HepG2 (cell line): Measurements from ENCODE around the gene BAG3. TPM values are rescaled to one million over a fixed set of nuclear protein-coding genes. Genes with fewer than 3 reads are reported as not detected.

ENCODE experiments used
- CENPT ChIP-seq: sonication (generic); formaldehyde crosslinking; IDR thresholded peaks from 2 replicates; pipeline ENCODE4 v1.8.0; 2022; ENCODE audit warnings: low read depth, mild to moderate bottlenecking, moderate library complexity, missing genetic modification reagents
- CTCF ChIP-seq: sonication (generic); formaldehyde crosslinking; IDR thresholded peaks from 2 replicates; pipeline ENCODE4 v1.5.0; 2020; ENCODE audit warnings: mild to moderate bottlenecking, missing genetic modification reagents, moderate library complexity
- GABPA ChIP-seq, 2 experiments: IDR thresholded peaks; 2 replicates each; pipeline ENCODE4 v1.6.1; 2011 to 2016; ENCODE audit warnings: low read depth in 2 of 2, low read length in 1 of 2, missing biosample characterization in 1 of 2, missing genetic modification characterization in 1 of 2
- HNF1B ChIP-seq: sonication (generic); formaldehyde crosslinking; IDR thresholded peaks from 2 replicates; pipeline ENCODE4 v1.5.1; 2020; ENCODE audit warnings: mild to moderate bottlenecking, moderate library complexity, missing genetic modification reagents
- IRF2 ChIP-seq: IDR thresholded peaks from 2 replicates; pipeline ENCODE4 v1.6.1; 2018; ENCODE audit warnings: missing genetic modification reagents, missing compliant biosample characterization
- MBNL3 ChIP-seq: fragments of 250-450 bp; sonication (Bioruptor Pico); conservative IDR thresholded peaks from 2 replicates; pipeline ENCODE4 v1.8.0; 2022; ENCODE audit warnings: mild to moderate bottlenecking, inconsistent platforms
- MLX ChIP-seq: IDR thresholded peaks from 2 replicates; pipeline ENCODE4 v1.6.1; 2016
- PAF1 ChIP-seq: IDR thresholded peaks from 2 replicates; pipeline ENCODE4 v1.6.1; 2016; ENCODE audit warnings: missing genetic modification reagents, missing compliant biosample characterization
- POGZ ChIP-seq: sonication (generic); formaldehyde crosslinking; IDR thresholded peaks from 2 replicates; pipeline ENCODE4 v1.4.0; 2020; ENCODE audit warnings: mild to moderate bottlenecking, missing genetic modification reagents
- RXRB ChIP-seq: IDR thresholded peaks from 2 replicates; pipeline ENCODE4 v1.6.1; 2016; ENCODE audit warnings: borderline replicate concordance, missing genetic modification reagents, missing compliant biosample characterization
- TFE3 ChIP-seq: IDR thresholded peaks from 2 replicates; pipeline ENCODE4 v1.6.1; 2016
- TRAFD1 ChIP-seq: sonication (generic); formaldehyde crosslinking; IDR thresholded peaks from 2 replicates; pipeline ENCODE4 v1.5.1; 2020; ENCODE audit warnings: missing genetic modification reagents, mild to moderate bottlenecking, borderline replicate concordance
- ZBTB1 ChIP-seq: sonication (generic); formaldehyde crosslinking; IDR thresholded peaks from 2 replicates; pipeline ENCODE4 v1.4.0; 2020; ENCODE audit warnings: missing genetic modification reagents, borderline replicate concordance
- ZFY ChIP-seq: sonication (generic); formaldehyde crosslinking; IDR thresholded peaks from 2 replicates; pipeline ENCODE4 v1.4.0; 2020; ENCODE audit warnings: missing genetic modification reagents
- ZMYM4 ChIP-seq: sonication (generic); formaldehyde crosslinking; IDR thresholded peaks from 2 replicates; pipeline ENCODE4 v1.8.1; 2023; ENCODE audit warnings: mild to moderate bottlenecking, missing genetic modification reagents
- ZNF292 ChIP-seq: sonication (generic); formaldehyde crosslinking; IDR thresholded peaks from 2 replicates; pipeline ENCODE4 v1.8.1; 2022; ENCODE audit warnings: mild to moderate bottlenecking, low read depth, missing genetic modification reagents, borderline replicate concordance
- ZNF33B ChIP-seq: sonication (generic); formaldehyde crosslinking; IDR thresholded peaks from 2 replicates; pipeline ENCODE4 v1.5.1; 2020; ENCODE audit warnings: mild to moderate bottlenecking, missing genetic modification reagents
- ZNF510 ChIP-seq: sonication (generic); formaldehyde crosslinking; IDR thresholded peaks from 2 replicates; pipeline ENCODE4 v1.4.0; 2020; ENCODE audit warnings: low read depth, mild to moderate bottlenecking, missing genetic modification reagents
- ZNF574 ChIP-seq: sonication (generic); formaldehyde crosslinking; IDR thresholded peaks from 2 replicates; pipeline ENCODE4 v1.4.0; 2020; ENCODE audit warnings: missing genetic modification reagents
- ZNF615 ChIP-seq: sonication (generic); formaldehyde crosslinking; IDR thresholded peaks from 2 replicates; pipeline ENCODE4 v1.5.0; 2020; ENCODE audit warnings: mild to moderate bottlenecking, missing genetic modification reagents, borderline replicate concordance
- polyA plus RNA-seq, 8 experiments: library from polyadenylated mRNA; depleted of rRNA in 3 of 8; stranded (reverse) in 7 of 8; unstranded in 1 of 8; fragments of >200 nt; fragmentation: Illumina TruSeq in 4 of 8; extraction: Trizol in 4 of 8; gene quantifications; 2 replicates each; pipeline versions ENCODE4 v1.2.1 to v1.2.3, GENCODE V29; 2011 to 2016; ENCODE audit warnings: low read depth in 4 of 8, missing spikeins in 1 of 8, mixed read lengths in 1 of 8; ENCODE audit not compliant: insufficient read depth in 1 of 8
- total RNA-seq, 5 experiments: library from RNA; depleted of rRNA; stranded (reverse); fragments of >200 nt; fragmentation: Illumina TruSeq; extraction: Trizol; gene quantifications; 2 replicates each; pipeline ENCODE4 v1.2.3, GENCODE V29; 2016; ENCODE audit warnings: low read depth in 1 of 5

Gene BAG3
- total and polyA plus RNA-seq, 2 of the 13 experiments (the other 11 are each of a cell fraction or from before 2014, with no cell fraction given): 2.9 to 6.7 TPM

- TF ChIP-seq TFE3 (CRISPR knock-in tag): 0 out of 2 replicates have a peak, but pooled peaks have one; percentile 15
- peak; percentile 36; the same call in 1 of the 2 replicates for TF ChIP-seq MLX (CRISPR knock-in tag)
- TF ChIP-seq CTCF (CRISPR knock-in tag): peak; percentile 30
- no peak for TF ChIP-seq ZNF574
- peak; percentile 96 for TF ChIP-seq ZFY (CRISPR knock-in tag)
- TF ChIP-seq IRF2: no peak; the same call in 1 of the 2 replicates
- TF ChIP-seq RXRB (CRISPR knock-in tag): peak; percentile 54; the same call in 1 of the 2 replicates
- TF ChIP-seq TRAFD1: no peak
- no peak for TF ChIP-seq ZNF510 (CRISPR knock-in tag)
- no peak; the same call in 1 of the 2 replicates for TF ChIP-seq GABPA (IDR thresholded peaks at IDR 0.05; ENCODE audit: low read depth, low read length)
- no peak for TF ChIP-seq GABPA (CRISPR knock-in tag; IDR thresholded peaks at IDR 0.05; ENCODE audit: low read depth)
- no peak for TF ChIP-seq CENPT (CRISPR knock-in tag)
- TF ChIP-seq ZNF292 (CRISPR knock-in tag): 0 out of 2 replicates have a peak, but pooled peaks have one; percentile 28
- no peak for TF ChIP-seq MBNL3
- no peak for TF ChIP-seq ZMYM4 (CRISPR knock-in tag)
- no peak for TF ChIP-seq ZNF33B (CRISPR knock-in tag)
- no peak for TF ChIP-seq ZNF615
- TF ChIP-seq POGZ (CRISPR knock-in tag): peak; percentile 63; the same call in 1 of the 2 replicates
- TF ChIP-seq HNF1B: peak; percentile 86
- peak; percentile 26; the same call in 1 of the 2 replicates for TF ChIP-seq ZBTB1 (CRISPR knock-in tag)
- no peak for TF ChIP-seq PAF1 (CRISPR knock-in tag)
Observed at GRCh38 chr10:119725517-119725827, 74.3 kb downstream of the BAG3 start (continued).
